Activated CD4-positive, alpha-beta T cell treated with anti-CD3 and anti-CD28 coated beads, Interleukin-2, amount 50 U/mL, for 4 hours (primary cell): ENCODE results near the gene FLOT2.
"Not testable (repeated sequence)": the region's sequence is repeated elsewhere in the genome, so short reads cannot be mapped to it uniquely, and the experiment has no call there.

Experiments used
- DNase-seq, 2 experiments: peaks; one replicate each; pipeline ENCODE4 v3.0.0-alpha.2; 2020

FLOT2 gene

GRCh38 chr17:28895794-28896447, 1.6 kb downstream of the FLOT2 start:
- DNase-seq, result no peak

GRCh38 chr17:28893248-28894183, 4.0 kb downstream of the FLOT2 start:
- DNase-seq, result not testable (repeated sequence)

- DNase-seq, result no peak
These were observed 5.5 kb downstream of the FLOT2 start for GRCh38 chr17:28892024-28892423.

GRCh38 chr17:28891201-28891600, 6.3 kb downstream of the FLOT2 start:
- no peak for DNase-seq

GRCh38 chr17:28889996-28890395, 7.5 kb downstream of the FLOT2 start:
- no peak for DNase-seq

- no peak for DNase-seq
These were observed 8.7 kb downstream of the FLOT2 start for GRCh38 chr17:28888832-28889231.

- no peak for DNase-seq
These were observed 9.6 kb downstream of the FLOT2 start for GRCh38 chr17:28887871-28888471.

GRCh38 chr17:28885951-28886350, 11.6 kb downstream of the FLOT2 start:
- DNase-seq, result no peak

GRCh38 chr17:28885363-28885762, 12.2 kb downstream of the FLOT2 start:
- no peak for DNase-seq

- no peak for DNase-seq
These were observed 13.4 kb downstream of the FLOT2 start for GRCh38 chr17:28883967-28884702.

GRCh38 chr17:28882154-28882895, 15.2 kb downstream of the FLOT2 start:
- DNase-seq, result no peak

GRCh38 chr17:28881533-28882056, 15.9 kb downstream of the FLOT2 start:
- no peak for DNase-seq

- no peak for DNase-seq
These were observed 17.0 kb downstream of the FLOT2 start for GRCh38 chr17:28880572-28880945.

GRCh38 chr17:28879886-28880571, 17.5 kb downstream of the FLOT2 start:
- no peak for DNase-seq

GRCh38 chr17:28878981-28879380, 18.6 kb downstream of the FLOT2 start:
- no peak for DNase-seq

GRCh38 chr17:28878158-28878910, 19.2 kb downstream of the FLOT2 start:
- DNase-seq, result no peak

- not testable (repeated sequence) for DNase-seq
These were observed 20.3 kb downstream of the FLOT2 start for GRCh38 chr17:28877150-28877711.

- DNase-seq, result no peak
These were observed 21.5 kb downstream of the FLOT2 start for GRCh38 chr17:28875848-28876550.

- DNase-seq, result no peak
These were observed 22.8 kb downstream of the FLOT2 start for GRCh38 chr17:28874750-28875149.

GRCh38 chr17:28873839-28874238, 23.7 kb downstream of the FLOT2 start:
- DNase-seq, result no peak
